ENCODE measurements around the gene CCL5. TPM values are rescaled to one million over a fixed set of nuclear protein-coding genes. Genes with fewer than 3 reads are reported as not detected.

CCL5 gene
- polyA plus RNA-seq, 1 donor (not counting 4 experiments of a cell fraction or from before 2014, with no cell fraction given), result 0.46 TPM

- Histone ChIP-seq H3K9me3 (ENCODE audit: control insufficient read depth, low read depth, low read length) (no peaks in the 10 kb centered on the region), H3K4me3 (ENCODE audit: control insufficient read depth in 2 of 3, extremely low read depth in 1 of 3, insufficient read depth in 2 of 3, low read depth in 1 of 3, low read length in 3 of 3) (no peak overlapping the region), H3K9ac (ENCODE audit: control insufficient read depth, extremely low read depth, insufficient read depth, low read length) (no peak overlapping the region), H3K27ac (ENCODE audit: control insufficient read depth, insufficient read depth, low read length) (no peak overlapping the region), H3K36me3 (ENCODE audit: control insufficient read depth in 2 of 2, extremely low read depth in 1 of 2, insufficient read depth in 2 of 2, low read length in 2 of 2) (peaks cover 27 to 40% of the 10 kb centered on the region in 2 experiments), H3K4me1 (ENCODE audit: control insufficient read depth, extremely low read depth, insufficient read depth, low read length) (no peaks in the 10 kb centered on the region), H3K9me1 (ENCODE audit: control insufficient read depth, extremely low read depth, insufficient read depth, low read length) (no peaks in the 10 kb centered on the region), H3K27me3 (ENCODE audit: control insufficient read depth, extremely low read depth, insufficient read depth, low read length) (no peaks in the 10 kb centered on the region), H3K79me2 (ENCODE audit: control insufficient read depth, insufficient read depth, low read length) (no peaks in the 10 kb centered on the region), H4K20me1 (ENCODE audit: control insufficient read depth, extremely low read depth, insufficient read depth, low read length) (no peaks in the 10 kb centered on the region), H3K4me2 (ENCODE audit: control insufficient read depth, extremely low read depth, insufficient read depth, low read depth, low read length) (no peak overlapping the region), H2AFZ (ENCODE audit: control insufficient read depth, low read length) (no peak overlapping the region)
- dilution Hi-C loops (cut with MboI; ENCODE audit: extremely low pct_ligation_motif_present, low sequenced_read_pairs), result no loop called here
- TF ChIP-seq EZH2 (IDR thresholded peaks at IDR 0.05; ENCODE audit: low read length) (no peak), CTCF (optimal IDR thresholded peaks at IDR 0.05 in 1 of 3, IDR thresholded peaks at IDR 0.05 in 1 of 3, conservative IDR thresholded peaks at IDR 0.05 in 1 of 3; ENCODE audit: extremely low read depth in 1 of 3, insufficient read depth in 2 of 3, low read length in 3 of 3) (no peak)
- FAIRE-seq (no peak), DNase-seq (ENCODE audit: low read depth, low spot score) (no peak)
Observed at GRCh38 chr17:35844547-35844946, 35.6 kb downstream of the CCL5 start.

GRCh38 chr17:35843698-35844097, 36.5 kb downstream of the CCL5 start:
- no peak for TF ChIP-seq EZH2 (IDR thresholded peaks at IDR 0.05; ENCODE audit: low read length)
- no peak for TF ChIP-seq CTCF (optimal IDR thresholded peaks at IDR 0.05 in 1 of 3, IDR thresholded peaks at IDR 0.05 in 1 of 3, conservative IDR thresholded peaks at IDR 0.05 in 1 of 3; ENCODE audit: extremely low read depth in 1 of 3, insufficient read depth in 2 of 3, low read length in 3 of 3)
- no peak overlapping the region for H3K4me3 ChIP-seq (ENCODE audit: control insufficient read depth in 2 of 3, extremely low read depth in 1 of 3, insufficient read depth in 2 of 3, low read depth in 1 of 3, low read length in 3 of 3)
- no peaks in the 10 kb centered on the region for H4K20me1 ChIP-seq (ENCODE audit: control insufficient read depth, extremely low read depth, insufficient read depth, low read length)
- dilution Hi-C loops (cut with MboI; ENCODE audit: extremely low pct_ligation_motif_present, low sequenced_read_pairs), result no loop called here
- no peak overlapping the region for H3K4me2 ChIP-seq (ENCODE audit: control insufficient read depth, extremely low read depth, insufficient read depth, low read depth, low read length)
- no peaks in the 10 kb centered on the region for H3K27me3 ChIP-seq (ENCODE audit: control insufficient read depth, extremely low read depth, insufficient read depth, low read length)
- FAIRE-seq, result no peak
- H3K36me3 ChIP-seq (ENCODE audit: control insufficient read depth in 2 of 2, extremely low read depth in 1 of 2, insufficient read depth in 2 of 2, low read length in 2 of 2), result peaks cover 27 to 40% of the 10 kb centered on the region in 2 experiments
- no peak overlapping the region for H3K27ac ChIP-seq (ENCODE audit: control insufficient read depth, insufficient read depth, low read length)
- no peak overlapping the region for H3K9ac ChIP-seq (ENCODE audit: control insufficient read depth, extremely low read depth, insufficient read depth, low read length)
- H3K9me1 ChIP-seq (ENCODE audit: control insufficient read depth, extremely low read depth, insufficient read depth, low read length), result no peaks in the 10 kb centered on the region
- H2AFZ ChIP-seq (ENCODE audit: control insufficient read depth, low read length), result no peak overlapping the region
- no peak for DNase-seq (ENCODE audit: low read depth, low spot score)
- H3K79me2 ChIP-seq (ENCODE audit: control insufficient read depth, insufficient read depth, low read length), result no peaks in the 10 kb centered on the region
- no peaks in the 10 kb centered on the region for H3K9me3 ChIP-seq (ENCODE audit: control insufficient read depth, low read depth, low read length)
- no peaks in the 10 kb centered on the region for H3K4me1 ChIP-seq (ENCODE audit: control insufficient read depth, extremely low read depth, insufficient read depth, low read length)
